Pons (tissue), 1 donor: ENCODE data around the gene SPTLC1.
"Not testable (repeated sequence)": the region's sequence is repeated elsewhere in the genome, so short reads cannot be mapped to it uniquely, and the experiment has no call there.

ENCODE experiments used
- DNase-seq: peaks from one replicate; pipeline ENCODE4 v3.0.0-alpha.2; 2016; ENCODE audit warnings: low spot score

SPTLC1 gene

GRCh38 chr9:92140074-92140753 is 25.0 kb upstream of the SPTLC1 start:
- peak; percentile 38 for DNase-seq

- not testable (repeated sequence) for DNase-seq
Observed at GRCh38 chr9:92138960-92139540, 23.8 kb upstream of the SPTLC1 start.

GRCh38 chr9:92138157-92138959 is 23.1 kb upstream of the SPTLC1 start:
- DNase-seq = peak; percentile 26

GRCh38 chr9:92136184-92136858 is 21.1 kb upstream of the SPTLC1 start:
- DNase-seq = no peak

- no peak for DNase-seq
Observed at GRCh38 chr9:92135576-92135975, 20.4 kb upstream of the SPTLC1 start.

- DNase-seq = peak; percentile 62
Observed at GRCh38 chr9:92133949-92134604, 18.9 kb upstream of the SPTLC1 start.

GRCh38 chr9:92132913-92133312 is 17.7 kb upstream of the SPTLC1 start:
- DNase-seq = not testable (repeated sequence)

GRCh38 chr9:92132501-92132900 is 17.3 kb upstream of the SPTLC1 start:
- DNase-seq = no peak

GRCh38 chr9:92122800-92123199 is 7.6 kb upstream of the SPTLC1 start:
- no peak for DNase-seq

- DNase-seq = no peak
Observed at GRCh38 chr9:92122061-92122460, 6.8 kb upstream of the SPTLC1 start.

GRCh38 chr9:92121265-92121664 is 6.1 kb upstream of the SPTLC1 start:
- DNase-seq = no peak

GRCh38 chr9:92120138-92120537 is 4.9 kb upstream of the SPTLC1 start:
- DNase-seq = no peak

- no peak for DNase-seq
Observed at GRCh38 chr9:92119586-92119985, 4.4 kb upstream of the SPTLC1 start.

- DNase-seq = no peak
Observed at GRCh38 chr9:92108122-92108521, 7.1 kb downstream of the SPTLC1 start.

- not testable (repeated sequence) for DNase-seq
Observed at GRCh38 chr9:92105446-92106225, 9.6 kb downstream of the SPTLC1 start.

- DNase-seq = not testable (repeated sequence)
Observed at GRCh38 chr9:92103601-92104000, 11.6 kb downstream of the SPTLC1 start.

GRCh38 chr9:92100237-92100911 is 14.8 kb downstream of the SPTLC1 start:
- DNase-seq = no peak

- DNase-seq = no peak
Observed at GRCh38 chr9:92098638-92099037, 16.6 kb downstream of the SPTLC1 start.

- peak; percentile 63 for DNase-seq
Observed at GRCh38 chr9:92097997-92098482, 17.2 kb downstream of the SPTLC1 start.

- no peak for DNase-seq
Observed at GRCh38 chr9:92095236-92095635, 20.0 kb downstream of the SPTLC1 start.
